Eye (tissue), 1 donor: ENCODE measurements around the gene MAST1.
"Not testable (repeated sequence)": the region's sequence is repeated elsewhere in the genome, so short reads cannot be mapped to it uniquely, and the experiment has no call there.

Experiments
- DNase-seq: peaks from one replicate; pipeline ENCODE4 v3.0.0-alpha.2; 2015

The MAST1 gene

DNA sequence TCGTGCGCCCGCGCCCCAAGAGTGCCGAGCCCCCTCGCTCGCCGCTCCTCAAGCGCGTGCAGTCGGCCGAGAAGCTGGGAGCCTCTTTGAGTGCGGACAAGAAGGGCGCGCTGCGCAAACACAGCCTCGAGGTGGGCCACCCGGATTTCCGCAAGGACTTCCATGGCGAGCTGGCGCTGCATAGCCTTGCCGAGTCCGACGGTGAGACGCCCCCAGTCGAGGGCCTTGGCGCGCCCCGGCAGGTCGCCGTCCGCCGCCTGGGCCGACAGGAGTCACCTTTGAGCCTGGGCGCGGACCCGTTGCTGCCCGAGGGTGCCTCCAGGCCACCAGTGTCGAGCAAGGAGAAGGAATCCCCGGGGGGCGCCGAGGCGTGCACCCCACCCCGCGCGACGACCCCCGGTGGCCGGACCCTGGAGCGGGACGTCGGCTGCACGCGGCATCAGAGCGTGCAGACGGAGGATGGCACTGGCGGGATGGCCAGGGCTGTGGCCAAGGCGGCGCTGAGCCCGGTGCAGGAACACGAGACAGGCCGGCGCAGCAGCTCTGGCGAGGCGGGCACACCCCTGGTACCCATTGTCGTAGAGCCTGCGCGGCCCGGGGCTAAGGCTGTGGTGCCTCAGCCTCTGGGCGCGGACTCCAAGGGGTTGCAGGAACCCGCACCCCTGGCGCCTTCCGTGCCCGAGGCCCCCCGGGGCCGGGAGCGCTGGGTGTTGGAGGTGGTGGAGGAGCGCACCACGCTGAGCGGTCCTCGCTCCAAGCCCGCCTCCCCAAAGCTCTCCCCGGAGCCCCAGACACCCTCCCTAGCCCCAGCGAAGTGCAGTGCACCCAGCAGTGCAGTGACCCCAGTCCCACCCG, 35.8 kb downstream of the MAST1 start:
- no peak for DNase-seq

GRCh38 chr19:12875086-12875485, 36.8 kb downstream of the MAST1 start:
- DNase-seq: no peak

GRCh38 chr19:12880551-12881171, 42.3 kb downstream of the MAST1 start:
- no peak for DNase-seq

GRCh38 chr19:12881172-12881808, 43.0 kb downstream of the MAST1 start, which contains the start of gene DNASE2:
TSS of gene DNASE2 (minus strand) at chr19:12881449. CDS start at chr19:12881375, 74 bp downstream.
- peak; percentile 94 for DNase-seq

GRCh38 chr19:12882589-12882988, 44.3 kb downstream of the MAST1 start:
- no peak for DNase-seq

DNA sequence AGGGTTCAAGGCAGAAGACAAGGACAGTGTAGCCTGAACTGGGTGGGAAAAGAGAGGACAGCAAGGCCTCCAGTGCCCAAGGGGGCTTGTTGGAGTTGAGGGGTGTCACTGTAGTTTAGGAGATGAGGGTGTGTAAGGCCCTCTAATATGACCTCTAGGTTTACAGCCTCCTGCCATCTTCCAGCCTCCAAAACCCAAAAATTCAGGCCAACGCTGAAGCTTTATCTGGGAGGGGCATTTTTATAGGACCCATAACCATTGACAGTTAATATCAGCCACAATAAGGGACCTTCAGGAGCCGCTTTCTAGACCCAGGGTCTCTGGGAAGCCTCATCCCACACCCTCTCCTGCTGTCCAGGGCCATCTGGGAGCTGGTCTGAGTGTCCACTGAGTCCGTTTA, 45.9 kb downstream of the MAST1 start:
- DNase-seq: no peak

- no peak for DNase-seq
Measured at GRCh38 chr19:12884627-12884925, 46.3 kb downstream of the MAST1 start.

DNA sequence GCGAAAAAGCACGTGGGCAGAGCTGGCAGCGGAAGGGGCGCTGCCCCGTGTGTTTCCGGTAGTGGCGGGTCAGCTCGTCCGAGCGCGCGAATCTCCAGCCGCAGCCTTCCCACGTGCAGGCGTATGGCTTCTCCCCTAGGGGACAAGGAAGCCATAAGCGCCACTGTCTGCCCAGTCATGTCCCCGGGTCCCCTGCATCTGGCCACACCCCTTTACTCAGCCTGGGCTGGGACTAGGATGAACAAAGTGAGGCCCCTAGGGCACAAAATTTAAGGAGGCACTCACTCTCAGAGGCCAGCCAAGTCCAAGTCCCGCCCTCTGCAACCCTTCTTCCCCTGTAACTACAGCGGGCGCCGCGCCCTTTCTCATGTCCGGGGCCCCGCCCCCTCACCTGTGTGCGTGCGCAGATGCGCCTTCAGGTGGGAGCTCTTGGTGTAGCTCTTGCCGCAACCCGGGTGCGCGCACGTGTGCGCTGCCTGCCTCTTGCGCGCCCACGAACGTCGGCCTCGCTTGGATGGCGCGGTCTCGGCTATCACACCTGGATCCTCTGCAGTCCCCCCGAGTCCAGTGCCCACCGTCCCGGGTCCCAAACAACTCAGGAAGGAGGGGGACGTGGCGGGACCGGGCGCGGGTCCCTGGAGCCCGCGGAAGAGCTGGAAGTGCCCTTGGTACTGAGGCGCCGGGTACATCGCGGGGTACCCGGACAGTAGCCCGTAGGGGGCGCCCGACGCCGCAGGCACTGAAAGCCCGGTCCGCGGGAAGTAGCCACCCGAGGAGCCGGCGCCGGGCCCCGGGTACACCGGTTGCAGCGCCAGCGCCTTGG, 46.8 kb downstream of the MAST1 start:
- DNase-seq: peak; percentile 66

DNA sequence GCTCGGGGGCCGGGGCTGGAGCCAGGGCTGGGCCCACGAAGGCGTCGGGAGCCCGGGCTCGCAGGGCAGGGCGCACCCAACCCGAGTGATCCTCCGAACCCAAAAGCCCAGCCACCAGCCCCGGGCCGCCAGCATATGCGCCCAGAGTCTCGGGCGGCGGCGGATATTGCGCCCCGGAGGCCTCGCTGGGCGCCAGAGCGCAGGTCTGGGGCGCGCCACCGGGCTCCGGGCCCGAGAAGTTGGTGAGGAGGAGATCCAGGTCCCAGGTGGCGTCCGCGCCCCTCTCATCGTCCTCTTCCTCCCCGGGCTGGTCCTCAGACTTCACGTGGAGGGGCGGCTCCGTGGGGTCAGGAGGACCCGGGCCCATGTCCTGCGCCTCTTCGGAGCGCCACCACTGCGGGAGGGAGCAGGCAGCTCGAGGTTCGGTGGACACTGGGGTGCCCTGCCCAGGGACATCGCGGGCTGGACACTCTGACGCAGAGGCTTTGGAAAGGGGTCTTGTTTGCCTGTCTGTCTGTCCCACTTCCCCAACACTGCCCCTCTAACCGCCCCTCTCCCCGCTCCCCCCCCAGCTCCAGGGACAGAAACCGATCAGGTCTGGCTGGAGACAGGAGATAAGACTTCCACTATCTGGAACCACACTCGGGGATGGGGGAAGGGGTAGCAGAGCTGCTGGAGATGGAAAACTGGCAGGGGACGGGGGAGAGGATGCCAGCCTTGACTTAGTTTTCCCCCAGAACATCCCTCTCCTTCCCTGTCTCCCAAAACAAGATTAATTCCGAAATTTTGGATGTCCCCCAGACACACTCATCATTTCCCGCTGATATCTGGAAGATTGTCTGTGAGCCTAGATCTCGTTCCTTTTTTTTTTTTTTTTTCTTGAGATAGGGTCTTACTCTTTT, 47.7 kb downstream of the MAST1 start:
- no peak for DNase-seq

DNA sequence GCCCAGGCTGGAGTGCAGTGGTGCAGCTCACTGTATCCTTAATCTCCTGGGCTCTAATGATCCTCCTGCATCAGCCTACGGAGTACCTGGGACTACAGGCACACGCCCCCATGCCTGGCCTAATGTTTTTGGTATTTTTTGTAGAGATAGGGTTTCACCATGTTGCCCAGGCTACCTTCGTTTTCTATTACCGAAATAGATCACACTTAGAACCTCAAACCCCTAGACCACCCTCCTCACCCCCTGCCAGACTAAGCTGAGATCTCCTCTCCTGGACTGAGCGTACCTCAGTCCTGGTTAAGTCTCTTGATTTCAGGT, 48.3 kb downstream of the MAST1 start:
- no peak for DNase-seq

DNA sequence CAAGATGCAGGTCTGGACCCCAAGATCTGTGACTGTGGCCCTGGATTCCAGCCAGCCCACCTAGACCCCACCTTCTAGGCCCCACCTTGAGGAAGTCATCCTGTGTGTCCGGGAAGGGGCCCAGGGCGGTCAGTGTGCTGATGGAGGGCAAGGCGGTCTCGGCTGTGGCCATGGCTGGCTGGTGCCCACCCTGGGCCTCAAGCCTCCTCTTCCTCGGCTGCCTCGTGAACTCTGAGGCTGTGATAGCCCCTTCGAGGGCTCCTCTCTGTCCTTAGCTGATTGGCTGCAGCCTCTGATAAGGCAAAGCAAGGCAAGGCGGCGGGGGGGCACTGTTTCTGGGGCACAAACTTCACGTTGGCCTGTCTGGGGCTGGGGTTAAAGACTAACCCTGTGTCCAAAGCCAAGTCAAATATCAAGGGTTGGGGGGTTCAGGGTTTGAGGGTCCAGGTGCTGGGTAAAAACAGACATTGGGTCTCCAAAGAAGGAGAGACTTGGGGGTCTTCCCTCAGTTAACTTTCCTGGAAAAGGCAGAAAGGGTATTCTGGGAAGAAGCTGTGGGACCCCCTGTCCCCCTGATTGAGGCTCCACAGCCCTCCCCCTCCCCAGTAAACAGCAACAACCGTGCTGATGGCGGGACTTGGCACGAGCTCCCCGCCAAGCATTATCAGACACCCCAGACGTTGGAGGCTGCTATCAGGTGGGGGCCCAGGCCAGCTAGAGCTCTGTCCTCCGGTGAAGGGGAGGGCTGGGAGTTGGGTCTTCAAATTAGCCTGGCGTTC, 48.8 kb downstream of the MAST1 start, which contains the start of gene KLF1:
KLF1 (minus strand) TSS at position 233 of the 779 bp plus-strand sequence; CDS start at position 172, 61 bp downstream.
- DNase-seq: no peak

DNA sequence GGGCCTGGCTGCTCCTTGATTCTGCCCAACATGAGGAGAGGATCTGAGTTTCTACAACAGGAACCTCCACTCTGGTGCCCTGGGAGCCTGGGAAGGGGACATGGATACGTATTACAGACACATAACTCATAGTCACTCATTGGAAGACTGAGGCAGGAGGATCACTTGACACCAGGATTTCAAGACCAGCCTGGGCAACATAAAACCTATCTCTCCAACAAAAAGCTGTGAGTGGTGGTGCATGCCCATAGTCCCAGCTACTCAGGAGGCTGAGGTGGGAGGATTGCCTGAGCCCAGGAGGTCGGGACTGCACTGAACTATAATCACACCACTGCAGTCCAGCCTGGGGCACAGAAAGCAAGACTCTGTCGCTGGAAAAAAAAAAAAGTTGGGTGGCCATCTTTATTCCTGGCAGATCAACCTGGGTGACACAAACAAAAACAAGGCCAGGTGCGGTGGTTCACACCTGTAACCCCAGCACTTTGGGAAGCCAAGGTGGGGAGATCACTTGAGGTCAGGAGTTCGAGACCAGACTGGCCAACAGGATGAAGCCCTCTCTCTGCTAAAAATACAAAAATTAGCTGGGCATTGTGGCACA, 49.8 kb downstream of the MAST1 start:
- DNase-seq: no peak

DNA sequence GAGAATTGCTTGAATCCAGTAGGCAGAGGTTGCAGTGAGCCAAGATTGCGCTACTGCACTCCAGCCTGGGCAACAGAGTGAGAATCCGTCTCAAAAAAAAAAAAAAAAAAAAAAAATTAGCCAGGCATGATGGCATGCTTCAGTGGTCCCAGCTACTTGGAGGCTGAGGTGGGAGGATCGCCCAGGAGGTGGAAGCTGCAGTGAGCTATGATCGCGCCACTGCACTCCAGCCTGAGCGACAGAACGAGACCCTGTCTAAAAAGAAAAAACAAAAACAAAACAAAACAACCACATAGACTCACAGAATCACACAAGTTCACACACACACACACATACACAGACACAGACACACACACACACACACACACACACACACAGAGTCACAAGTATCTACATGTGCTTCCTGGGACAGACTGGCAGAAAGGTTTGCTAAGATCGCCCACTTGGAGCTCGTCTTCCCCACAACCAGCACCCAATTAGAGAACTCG, 52.0 kb downstream of the MAST1 start:
- not testable (repeated sequence) for DNase-seq

DNA sequence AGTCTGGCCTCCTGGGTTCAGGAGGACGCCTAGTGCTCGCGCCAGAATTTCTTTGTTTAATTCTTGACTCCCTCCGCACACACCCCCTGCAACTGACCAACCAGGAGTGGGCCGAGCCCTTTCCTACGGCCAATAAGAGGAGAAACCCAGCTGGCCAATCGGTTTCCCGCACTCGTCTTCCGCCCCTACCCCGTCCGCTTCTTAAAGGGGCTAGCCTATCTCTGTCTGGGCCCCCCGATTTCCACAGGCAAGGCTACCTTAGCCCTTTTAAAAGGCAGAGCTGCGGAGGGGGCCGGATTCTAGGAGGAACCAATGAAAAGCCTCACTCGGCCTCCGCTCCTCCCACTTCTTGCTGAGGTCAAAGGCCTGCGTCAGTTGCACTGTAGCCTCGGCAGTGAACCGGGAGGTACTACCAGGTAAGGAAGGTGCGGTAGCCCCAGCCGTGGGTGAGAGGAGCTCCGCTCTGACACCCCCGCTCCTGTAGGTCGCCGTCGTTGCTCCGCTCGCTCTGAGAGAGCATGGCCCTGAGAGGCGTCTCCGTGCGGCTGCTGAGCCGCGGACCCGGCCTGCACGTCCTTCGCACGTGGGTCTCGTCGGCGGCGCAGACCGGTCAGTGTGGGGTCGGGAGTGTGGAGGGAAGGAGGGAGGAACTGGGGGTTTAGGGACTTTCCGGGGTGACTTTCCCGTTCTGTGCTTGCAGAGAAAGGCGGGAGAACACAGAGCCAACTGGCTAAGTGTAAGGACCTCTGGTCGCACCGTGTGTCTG, 52.7 kb downstream of the MAST1 start, which contains the start of gene GCDH:
GCDH (plus strand) TSS at position 374 of the 766 bp plus-strand sequence; CDS start at position 519, 145 bp downstream.
- peak; percentile 99 for DNase-seq

DNA sequence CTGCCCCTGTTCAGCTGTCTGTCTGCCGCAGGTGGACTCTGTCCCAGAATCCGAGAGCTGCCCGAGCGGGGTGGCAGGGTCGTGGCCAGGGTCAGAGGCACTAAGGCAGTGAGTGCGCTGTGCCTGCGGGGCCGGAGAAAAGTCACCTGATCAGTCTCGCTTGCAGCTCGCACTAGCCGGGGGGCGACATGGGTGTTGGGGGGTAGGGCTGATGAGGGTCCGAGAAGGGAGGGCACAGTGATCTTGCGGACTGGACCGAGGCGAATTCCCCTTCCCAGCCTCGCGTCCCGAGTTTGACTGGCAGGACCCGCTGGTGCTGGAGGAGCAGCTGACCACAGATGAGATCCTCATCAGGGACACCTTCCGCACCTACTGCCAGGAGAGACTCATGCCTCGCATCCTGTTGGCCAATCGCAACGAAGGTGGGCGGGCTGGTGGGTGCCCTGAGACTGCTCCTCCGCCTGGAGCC, 53.3 kb downstream of the MAST1 start:
- no peak for DNase-seq

DNA sequence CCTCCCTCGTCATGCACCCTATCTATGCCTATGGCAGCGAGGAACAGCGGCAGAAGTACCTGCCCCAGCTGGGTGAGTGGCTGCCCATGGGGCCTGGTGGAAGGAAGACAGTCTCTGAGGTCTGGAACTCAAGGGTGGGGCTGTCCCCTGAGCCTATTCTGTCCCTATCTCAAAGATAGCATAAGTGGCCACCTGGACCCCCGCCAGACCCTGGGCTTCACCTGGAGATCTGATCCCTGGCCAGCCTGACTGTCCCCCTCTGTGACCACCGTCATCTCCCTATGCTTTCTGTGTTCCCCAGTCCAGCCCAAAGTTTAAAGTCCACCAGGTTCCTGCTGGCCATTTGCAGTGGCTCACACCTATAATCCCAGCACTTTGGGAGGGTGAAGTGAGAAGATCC, 55.3 kb downstream of the MAST1 start:
- no peak for DNase-seq

- no peak for DNase-seq
Measured at GRCh38 chr19:12896460-12896859, 58.1 kb downstream of the MAST1 start.

GRCh38 chr19:12899891-12900518, 61.7 kb downstream of the MAST1 start:
- DNase-seq: no peak

DNA sequence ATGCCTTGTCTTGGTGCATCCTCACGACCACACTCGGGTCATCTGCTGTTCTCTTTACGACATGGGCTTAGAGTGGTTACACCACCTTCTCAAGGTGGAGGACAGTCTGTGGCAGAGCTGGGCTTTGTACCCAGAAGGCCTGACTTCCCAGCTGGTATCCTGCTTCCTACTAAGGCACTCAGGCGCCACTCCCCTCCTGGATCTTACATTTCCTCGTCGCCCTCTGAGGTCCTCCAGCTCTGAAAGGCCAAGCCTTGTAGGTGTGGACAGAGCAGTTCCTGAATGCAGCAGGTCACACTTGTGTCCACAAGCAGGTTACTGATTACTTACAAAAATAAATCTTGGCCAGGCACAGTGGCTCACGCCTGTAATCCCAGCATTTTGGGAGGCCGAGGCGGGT, 68.9 kb downstream of the MAST1 start:
- no peak for DNase-seq
